MM.1S (cell line): ENCODE measurements around the gene NAA25.

Experiments used
- DNase-seq: peaks from one replicate; pipeline ENCODE4 v3.0.0-alpha.2; 2015
- H2AFZ ChIP-seq: fragments of 300-600 bp; sonication (generic); 2 replicates; pipeline ENCODE4 v1.6.0; 2016; ENCODE audit warnings: antibody characterized with exemption, low read length
- H3F3A ChIP-seq: fragments of 300-600 bp; sonication (generic); 2 replicates; pipeline ENCODE4 v1.6.1; 2016; ENCODE audit warnings: mild to moderate bottlenecking, antibody characterized with exemption, low read length, moderate library complexity, mixed read lengths; ENCODE audit not compliant: insufficient read depth
- H3K27ac ChIP-seq: fragments of 300-600 bp; sonication (generic); 2 replicates; pipeline ENCODE4 v1.5.1; 2016; ENCODE audit warnings: mild to moderate bottlenecking, low read length
- H3K27me3 ChIP-seq: fragments of 300-600 bp; sonication (generic); replicated peaks from 2 replicates; pipeline ENCODE4 v1.6.0; 2016; ENCODE audit warnings: low read length; ENCODE audit not compliant: insufficient read depth
- H3K36me3 ChIP-seq: fragments of 300-600 bp; sonication (generic); replicated peaks from 2 replicates; pipeline ENCODE4 v1.6.1; 2016; ENCODE audit warnings: mild to moderate bottlenecking, low read length, mixed read lengths; ENCODE audit not compliant: insufficient read depth
- H3K4me1 ChIP-seq: fragments of 300-600 bp; sonication (generic); 2 replicates; pipeline ENCODE4 v1.6.1; 2016; ENCODE audit warnings: low read length, mixed read lengths
- H3K4me2 ChIP-seq: fragments of 300-600 bp; sonication (generic); 2 replicates; pipeline ENCODE4 v1.6.0; 2016; ENCODE audit warnings: low read depth, low read length
- H3K4me3 ChIP-seq: fragments of 300-600 bp; sonication (generic); 2 replicates; pipeline ENCODE4 v1.5.1; 2016; ENCODE audit warnings: low read length, mixed read lengths
- H3K79me2 ChIP-seq: fragments of 300-600 bp; sonication (generic); 2 replicates; pipeline ENCODE4 v1.6.1; 2016; ENCODE audit warnings: mixed run types, low read length, mixed read lengths
- H3K9ac ChIP-seq: fragments of 300-600 bp; sonication (generic); 2 replicates; pipeline ENCODE4 v1.6.1; 2016; ENCODE audit warnings: low read length, mixed read lengths
- H3K9me2 ChIP-seq: fragments of 300-600 bp; sonication (generic); replicated peaks from 2 replicates; pipeline ENCODE4 v1.6.1; 2016; ENCODE audit warnings: mild to moderate bottlenecking, low read length, mixed read lengths; ENCODE audit not compliant: insufficient read depth
- H3K9me3 ChIP-seq: fragments of 300-600 bp; sonication (generic); replicated peaks from 2 replicates; pipeline ENCODE4 v1.6.1; 2016; ENCODE audit warnings: mild to moderate bottlenecking, low read length, mixed read lengths; ENCODE audit not compliant: insufficient read depth
- H4K20me1 ChIP-seq: fragments of 300-600 bp; sonication (generic); 2 replicates; pipeline ENCODE4 v1.6.1; 2016; ENCODE audit warnings: mild to moderate bottlenecking, low read length, moderate library complexity, mixed read lengths; ENCODE audit not compliant: insufficient read depth
- EZH2 ChIP-seq: fragments of 300-600 bp; sonication (generic); optimal IDR thresholded peaks from 2 replicates; pipeline ENCODE3; 2017; ENCODE audit warnings: low read depth, mild to moderate bottlenecking, antibody characterized with exemption, low read length, mixed read lengths
- EZH2phosphoT487 ChIP-seq: fragments of 300-600 bp; sonication (generic); IDR thresholded peaks from 2 replicates; pipeline ENCODE4 v1.6.1; 2018; ENCODE audit warnings: antibody characterized with exemption, low read length
- TF ChIP-seq, protein P1 (sequence below): fragments of 300-600 bp; sonication (generic); IDR thresholded peaks from 2 replicates; pipeline ENCODE4 v1.5.1; 2016; ENCODE audit warnings: antibody characterized with exemption, low read length, mixed read lengths

Gene NAA25

DNA sequence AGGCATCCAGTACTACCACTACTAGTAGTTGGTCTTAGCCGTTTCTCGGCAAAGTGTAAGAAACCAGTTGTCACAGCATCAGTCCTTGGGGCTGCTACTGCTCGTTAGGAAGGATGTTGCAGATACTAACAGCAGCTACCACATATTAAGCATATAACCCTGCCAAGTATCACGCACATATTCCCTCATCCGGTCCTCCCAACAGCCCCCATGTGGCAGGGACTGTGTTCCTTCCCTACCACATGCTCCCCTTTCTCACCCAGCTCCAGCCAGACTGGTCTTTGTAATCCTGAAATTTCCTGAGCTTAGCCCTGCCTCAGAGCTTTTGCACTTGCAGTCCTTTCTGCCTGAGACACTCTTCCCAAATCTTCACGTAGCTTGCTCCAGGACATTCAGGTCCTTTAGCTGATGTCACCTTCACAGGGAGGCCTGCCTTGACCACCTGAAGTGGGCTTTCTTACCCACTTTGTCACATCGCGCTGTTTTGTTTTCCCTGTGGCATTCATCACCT, 87.6 kb downstream of the NAA25 start:
- no peak for DNase-seq
- Histone ChIP-seq H3K4me2 (no peak overlapping the region), H3K27me3 (no peaks in the 10 kb centered on the region), H4K20me1 (peaks cover 9% of the 10 kb centered on the region; the same call in 1 of the 2 replicates), H3K4me3 (no peak overlapping the region), H3F3A (no peaks in the 10 kb centered on the region), H3K9me2 (no peaks in the 10 kb centered on the region), H3K79me2 (peaks cover 67% of the 10 kb centered on the region), H2AFZ (no peak overlapping the region), H3K9ac (no peak overlapping the region), H3K9me3 (no peaks in the 10 kb centered on the region), H3K27ac (no peak overlapping the region), H3K4me1 (0 out of 2 replicates have a peak, but pooled peaks cover 1% of the 10 kb centered on the region), H3K36me3 (peaks cover under 1% of the 10 kb centered on the region; the same call in 1 of the 2 replicates)
- no peak for TF ChIP-seq EZH2phosphoT487
- TF ChIP-seq, protein P1, sequence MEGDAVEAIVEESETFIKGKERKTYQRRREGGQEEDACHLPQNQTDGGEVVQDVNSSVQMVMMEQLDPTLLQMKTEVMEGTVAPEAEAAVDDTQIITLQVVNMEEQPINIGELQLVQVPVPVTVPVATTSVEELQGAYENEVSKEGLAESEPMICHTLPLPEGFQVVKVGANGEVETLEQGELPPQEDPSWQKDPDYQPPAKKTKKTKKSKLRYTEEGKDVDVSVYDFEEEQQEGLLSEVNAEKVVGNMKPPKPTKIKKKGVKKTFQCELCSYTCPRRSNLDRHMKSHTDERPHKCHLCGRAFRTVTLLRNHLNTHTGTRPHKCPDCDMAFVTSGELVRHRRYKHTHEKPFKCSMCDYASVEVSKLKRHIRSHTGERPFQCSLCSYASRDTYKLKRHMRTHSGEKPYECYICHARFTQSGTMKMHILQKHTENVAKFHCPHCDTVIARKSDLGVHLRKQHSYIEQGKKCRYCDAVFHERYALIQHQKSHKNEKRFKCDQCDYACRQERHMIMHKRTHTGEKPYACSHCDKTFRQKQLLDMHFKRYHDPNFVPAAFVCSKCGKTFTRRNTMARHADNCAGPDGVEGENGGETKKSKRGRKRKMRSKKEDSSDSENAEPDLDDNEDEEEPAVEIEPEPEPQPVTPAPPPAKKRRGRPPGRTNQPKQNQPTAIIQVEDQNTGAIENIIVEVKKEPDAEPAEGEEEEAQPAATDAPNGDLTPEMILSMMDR: no peak
- no peak for TF ChIP-seq EZH2

DNA sequence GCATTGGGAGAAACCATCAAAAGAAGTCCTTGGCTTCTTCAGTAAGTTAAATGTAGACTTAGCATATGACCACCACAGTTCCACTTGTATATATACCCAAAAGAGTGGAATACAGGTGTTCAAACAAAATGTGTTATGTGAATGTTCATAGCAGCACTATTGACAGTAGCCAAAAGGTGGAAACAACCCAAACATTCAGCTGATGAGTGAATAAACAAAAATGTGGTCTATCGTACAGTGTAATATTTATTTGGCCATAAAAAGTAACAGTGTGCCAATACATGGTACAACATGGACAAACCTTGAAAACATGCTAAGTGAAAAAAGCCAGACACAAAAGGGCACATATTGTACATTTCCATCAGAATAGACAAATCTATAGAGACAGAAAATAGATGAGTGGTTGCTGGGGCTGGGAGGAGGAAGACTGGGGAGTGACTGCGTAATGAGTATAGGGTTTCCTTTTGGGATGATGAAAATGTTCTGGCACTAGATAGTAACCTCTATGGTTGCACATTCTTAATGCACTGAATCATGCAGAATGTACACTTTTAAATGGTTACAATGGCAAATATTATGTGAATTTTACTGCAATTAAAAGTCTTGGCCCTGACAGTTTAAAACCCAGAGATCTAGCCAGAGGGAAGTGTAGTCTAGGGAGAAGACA, 89.9 kb downstream of the NAA25 start:
- H3K9me3 ChIP-seq: no peaks in the 10 kb centered on the region
- H3K27me3 ChIP-seq: no peaks in the 10 kb centered on the region
- H3K9ac ChIP-seq: no peak overlapping the region
- H3K4me2 ChIP-seq: no peak overlapping the region
- H3K4me3 ChIP-seq: no peak overlapping the region
- H3K27ac ChIP-seq: no peak overlapping the region
- TF ChIP-seq, protein P1: no peak
- TF ChIP-seq EZH2phosphoT487 (no peak), EZH2 (no peak)
- no peaks in the 10 kb centered on the region for H3K9me2 ChIP-seq
- H3F3A ChIP-seq: peaks cover 10% of the 10 kb centered on the region
- H4K20me1 ChIP-seq: peaks cover 9% of the 10 kb centered on the region; the same call in 1 of the 2 replicates
- H3K36me3 ChIP-seq: peaks cover 4% of the 10 kb centered on the region; the same call in 1 of the 2 replicates
- DNase-seq: no peak
- peaks cover 4% of the 10 kb centered on the region; the same call in 1 of the 2 replicates for H3K4me1 ChIP-seq
- no peak overlapping the region for H2AFZ ChIP-seq
- H3K79me2 ChIP-seq: peaks cover 80% of the 10 kb centered on the region

DNA sequence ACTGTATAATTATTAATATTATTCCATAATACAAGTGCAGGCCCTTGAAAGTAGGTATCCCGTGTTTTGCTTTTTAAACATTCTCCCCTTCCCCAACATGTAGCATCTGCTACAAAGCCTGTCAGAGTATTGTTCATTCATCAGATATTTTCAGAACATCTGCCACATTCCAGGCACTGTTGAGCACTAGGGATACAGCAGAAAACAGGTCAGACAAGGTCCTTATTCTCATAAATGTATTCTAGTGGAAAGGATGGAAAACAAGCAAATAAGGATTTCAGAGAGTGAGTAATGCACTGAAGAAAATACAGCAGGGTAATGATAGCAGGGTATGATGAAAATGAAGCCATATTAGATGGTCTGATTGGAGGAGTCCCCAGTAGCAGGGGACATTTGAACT, 91.5 kb downstream of the NAA25 start:
- Histone ChIP-seq H3K36me3 (peaks cover 4% of the 10 kb centered on the region; the same call in 1 of the 2 replicates), H3K9me2 (no peaks in the 10 kb centered on the region), H3K4me2 (no peak overlapping the region), H3K9ac (no peak overlapping the region), H2AFZ (no peak overlapping the region), H4K20me1 (peaks cover 9% of the 10 kb centered on the region; the same call in 1 of the 2 replicates), H3F3A (peaks cover 15% of the 10 kb centered on the region), H3K9me3 (no peaks in the 10 kb centered on the region), H3K27me3 (no peaks in the 10 kb centered on the region), H3K79me2 (peaks cover 76% of the 10 kb centered on the region), H3K4me1 (peaks cover 5% of the 10 kb centered on the region; the same call in 1 of the 2 replicates), H3K4me3 (no peak overlapping the region), H3K27ac (no peak overlapping the region)
- DNase-seq: no peak
- no peak for TF ChIP-seq EZH2phosphoT487
- TF ChIP-seq EZH2: no peak
- TF ChIP-seq, protein P1: no peak
